Measurements from ENCODE around the gene PAFAH1B1.

GRCh38 chr17:2593821-2594721, 617 bp downstream of the PAFAH1B1 start:
- TF ChIP-seq CTCF (IDR thresholded peaks at IDR 0.05) = no peak
- no peak for TF ChIP-seq POLR2A (IDR thresholded peaks at IDR 0.05)

Data from adrenal gland (tissue), 5 donors.